PFSK-1 (cell line): ENCODE results near the gene RABGAP1L.

ENCODE experiments used
- POLR2AphosphoS5 ChIP-seq: IDR thresholded peaks from 2 replicates; pipeline ENCODE4 v1.6.1; 2012; ENCODE audit warnings: low read depth, mild to moderate bottlenecking, control low read depth, low read length, moderate library complexity
- SIN3A ChIP-seq: IDR thresholded peaks from 2 replicates; pipeline ENCODE4 v1.6.1; 2012; ENCODE audit warnings: mild to moderate bottlenecking, low read length, moderate library complexity, borderline replicate concordance; ENCODE audit not compliant: insufficient read depth
- TAF1 ChIP-seq: IDR thresholded peaks from 2 replicates; pipeline ENCODE4 v1.6.1; 2012; ENCODE audit warnings: low read length, control low read depth, borderline replicate concordance; ENCODE audit not compliant: insufficient read depth
- TF ChIP-seq, protein P1 (sequence below), 2 experiments: IDR thresholded peaks; 2 replicates each; pipeline versions ENCODE4 v1.6.1 to v1.8.0; 2011 to 2012; ENCODE audit warnings: low read depth in 2 of 2, low read length in 2 of 2, control low read depth in 1 of 2, inconsistent platforms in 1 of 2, mild to moderate bottlenecking in 1 of 2, moderate library complexity in 1 of 2; ENCODE audit not compliant: insufficient read depth in 1 of 2

- TF ChIP-seq TAF1 (no peak), POLR2AphosphoS5 (no peak), SIN3A (no peak)
- TF ChIP-seq, protein P1, sequence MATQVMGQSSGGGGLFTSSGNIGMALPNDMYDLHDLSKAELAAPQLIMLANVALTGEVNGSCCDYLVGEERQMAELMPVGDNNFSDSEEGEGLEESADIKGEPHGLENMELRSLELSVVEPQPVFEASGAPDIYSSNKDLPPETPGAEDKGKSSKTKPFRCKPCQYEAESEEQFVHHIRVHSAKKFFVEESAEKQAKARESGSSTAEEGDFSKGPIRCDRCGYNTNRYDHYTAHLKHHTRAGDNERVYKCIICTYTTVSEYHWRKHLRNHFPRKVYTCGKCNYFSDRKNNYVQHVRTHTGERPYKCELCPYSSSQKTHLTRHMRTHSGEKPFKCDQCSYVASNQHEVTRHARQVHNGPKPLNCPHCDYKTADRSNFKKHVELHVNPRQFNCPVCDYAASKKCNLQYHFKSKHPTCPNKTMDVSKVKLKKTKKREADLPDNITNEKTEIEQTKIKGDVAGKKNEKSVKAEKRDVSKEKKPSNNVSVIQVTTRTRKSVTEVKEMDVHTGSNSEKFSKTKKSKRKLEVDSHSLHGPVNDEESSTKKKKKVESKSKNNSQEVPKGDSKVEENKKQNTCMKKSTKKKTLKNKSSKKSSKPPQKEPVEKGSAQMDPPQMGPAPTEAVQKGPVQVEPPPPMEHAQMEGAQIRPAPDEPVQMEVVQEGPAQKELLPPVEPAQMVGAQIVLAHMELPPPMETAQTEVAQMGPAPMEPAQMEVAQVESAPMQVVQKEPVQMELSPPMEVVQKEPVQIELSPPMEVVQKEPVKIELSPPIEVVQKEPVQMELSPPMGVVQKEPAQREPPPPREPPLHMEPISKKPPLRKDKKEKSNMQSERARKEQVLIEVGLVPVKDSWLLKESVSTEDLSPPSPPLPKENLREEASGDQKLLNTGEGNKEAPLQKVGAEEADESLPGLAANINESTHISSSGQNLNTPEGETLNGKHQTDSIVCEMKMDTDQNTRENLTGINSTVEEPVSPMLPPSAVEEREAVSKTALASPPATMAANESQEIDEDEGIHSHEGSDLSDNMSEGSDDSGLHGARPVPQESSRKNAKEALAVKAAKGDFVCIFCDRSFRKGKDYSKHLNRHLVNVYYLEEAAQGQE (IDR thresholded peaks at IDR 0.05; ENCODE audit: insufficient read depth in 1 of 2, low read depth in 2 of 2, low read length in 2 of 2) = no peak
These were observed 655.7 kb downstream of the RABGAP1L start for GRCh38 chr1:174815036-174815435.
